GM23338 (cell line): ENCODE results near the gene ZBTB5. TPM values are rescaled to one million over a fixed set of nuclear protein-coding genes. Genes with fewer than 3 reads are reported as not detected.
"Not testable (repeated sequence)": the region's sequence is repeated elsewhere in the genome, so short reads cannot be mapped to it uniquely, and the experiment has no call there.

Source experiments
- ATAC-seq: fragments of 200-7000 bp; cut with Tn5 transposase; 3 replicates; pipeline ENCODE4 v1.9.1; 2020
- DNase-seq: peaks from one replicate; pipeline ENCODE4 v3.0.0-alpha.2; 2015; ENCODE audit warnings: low spot score
- H2AFZ ChIP-seq: fragments of 200-600 bp; sonication (generic); 2 replicates; pipeline ENCODE4 v1.8.0; 2016; ENCODE audit warnings: antibody characterized with exemption, mild to moderate bottlenecking, moderate library complexity
- H3F3A ChIP-seq: fragments of 200-600 bp; sonication (generic); replicated peaks from 2 replicates; pipeline ENCODE4 v1.8.0; 2017; ENCODE audit warnings: antibody characterized with exemption, mixed run types, low read depth
- H3K27ac ChIP-seq: fragments of 200-600 bp; sonication (generic); 2 replicates; pipeline ENCODE4 v1.6.1; 2016; ENCODE audit warnings: low read depth
- H3K27me3 ChIP-seq: fragments of 200-600 bp; sonication (generic); 2 replicates; pipeline ENCODE4 v1.8.0; 2016; ENCODE audit warnings: mild to moderate bottlenecking, mixed run types, moderate library complexity; ENCODE audit not compliant: insufficient read depth
- H3K36me3 ChIP-seq: fragments of 200-600 bp; sonication (generic); 2 replicates; pipeline ENCODE4 v1.8.0; 2016; ENCODE audit warnings: mild to moderate bottlenecking; ENCODE audit not compliant: insufficient read depth
- H3K4me1 ChIP-seq: fragments of 200-600 bp; sonication (generic); 2 replicates; pipeline ENCODE4 v1.8.0; 2016; ENCODE audit warnings: mild to moderate bottlenecking, moderate library complexity; ENCODE audit not compliant: insufficient read depth
- H3K4me2 ChIP-seq: fragments of 200-600 bp; sonication (generic); 2 replicates; pipeline ENCODE4 v1.7.1; 2017; ENCODE audit warnings: mixed run types
- H3K4me3 ChIP-seq: fragments of 200-600 bp; sonication (generic); 2 replicates; pipeline ENCODE4 v1.6.1; 2016; ENCODE audit warnings: mixed run types
- H3K79me2 ChIP-seq: fragments of 200-600 bp; sonication (generic); replicated peaks from 2 replicates; pipeline ENCODE4 v1.8.0; 2017; ENCODE audit warnings: mild to moderate bottlenecking; ENCODE audit not compliant: insufficient read depth
- H3K9me2 ChIP-seq: fragments of 200-600 bp; sonication (generic); 2 replicates; pipeline ENCODE4 v1.8.0; 2017; ENCODE audit not compliant: insufficient read depth
- H4K20me1 ChIP-seq: fragments of 200-600 bp; sonication (generic); replicated peaks from 2 replicates; pipeline ENCODE4 v1.8.0; 2017; ENCODE audit warnings: mild to moderate bottlenecking; ENCODE audit not compliant: insufficient read depth
- H3K27ac Mint-ChIP-seq: 2 replicates; pipeline ENCODE4 v1.8.0; 2020; ENCODE audit warnings: inconsistent platforms, mild to moderate bottlenecking, moderate library complexity, mixed read lengths
- H3K27me3 Mint-ChIP-seq: 3 replicates; pipeline ENCODE4 v1.8.0; 2022; ENCODE audit warnings: low read depth, mild to moderate bottlenecking, moderate library complexity, mixed read lengths, inconsistent platforms; ENCODE audit not compliant: insufficient read depth, poor library complexity
- H3K36me3 Mint-ChIP-seq: 3 replicates; pipeline ENCODE4 v1.8.0; 2021; ENCODE audit warnings: low read depth, mild to moderate bottlenecking, inconsistent platforms, moderate library complexity, mixed read lengths
- H3K4me1 Mint-ChIP-seq: 3 replicates; pipeline ENCODE4 v1.8.0; 2020; ENCODE audit warnings: mild to moderate bottlenecking, inconsistent platforms, mixed read lengths
- H3K4me3 Mint-ChIP-seq: 3 replicates; pipeline ENCODE4 v1.8.0; 2021; ENCODE audit warnings: moderate library complexity, mild to moderate bottlenecking, inconsistent platforms, mixed read lengths
- H3K9me3 Mint-ChIP-seq: 3 replicates; pipeline ENCODE4 v1.8.0; 2020; ENCODE audit warnings: moderate library complexity, mild to moderate bottlenecking, inconsistent platforms, mixed read lengths
- CREB1 ChIP-seq: fragments of 250-450 bp; sonication (Bioruptor Pico); IDR thresholded peaks from 2 replicates; pipeline ENCODE4 v1.5.0; 2020; ENCODE audit warnings: low read depth, mild to moderate bottlenecking, moderate library complexity
- CTCF ChIP-seq, 2 experiments: fragments of 200-600 bp in 1 of 2; sonication (generic) in 1 of 2; conservative IDR thresholded peaks; 2 replicates each; pipeline versions ENCODE4 v1.5.1 to v1.6.1; 2016 to 2017; ENCODE audit warnings: antibody characterized with exemption in 2 of 2, low read depth in 2 of 2, mild to moderate bottlenecking in 2 of 2, moderate library complexity in 1 of 2
- EZH2 ChIP-seq: fragments of 200-600 bp; sonication (generic); IDR thresholded peaks from one replicate; pipeline ENCODE4 v1.8.0; 2017; ENCODE audit warnings: antibody characterized with exemption, mild to moderate bottlenecking, low read depth; ENCODE audit not compliant: unreplicated experiment
- EZH2phosphoT487 ChIP-seq: fragments of 200-600 bp; sonication (generic); IDR thresholded peaks from one replicate; pipeline ENCODE4 v1.8.1; 2018; ENCODE audit warnings: antibody characterized with exemption; ENCODE audit not compliant: unreplicated experiment
- NANOG ChIP-seq: IDR thresholded peaks from 2 replicates; pipeline ENCODE4 v1.6.1; 2016; ENCODE audit warnings: antibody characterized with exemption, borderline replicate concordance
- POLR2AphosphoS5 ChIP-seq: IDR thresholded peaks from 2 replicates; pipeline ENCODE4 v1.6.1; 2016; ENCODE audit warnings: antibody characterized with exemption, low read depth
- STAT1 ChIP-seq: IDR thresholded peaks from one replicate; pipeline ENCODE4 v1.6.1; 2016; ENCODE audit warnings: antibody characterized with exemption; ENCODE audit not compliant: unreplicated experiment
- polyA plus RNA-seq: library from polyadenylated mRNA; unstranded; fragments of >200 nt; fragmentation: Nextera tagmentation; extraction: Ambion mirVana; gene quantifications from 2 replicates; pipeline ENCODE4 v1.2.1, GENCODE V29; 2016
- total RNA-seq: library from RNA; depleted of rRNA; stranded (reverse); fragments of >200 nt; shearing (Covaris generic); gene quantifications from 2 replicates; pipeline ENCODE4 v1.2.3, GENCODE V29; 2014
- TF ChIP-seq, protein P1 (sequence below): IDR thresholded peaks from 2 replicates; pipeline ENCODE4 v1.6.1; 2016; ENCODE audit warnings: antibody characterized with exemption

ZBTB5 gene
- total and polyA plus RNA-seq, 2 experiments from 2014 or later: 2.8 to 19.5 TPM

GRCh38 chr9:37511016-37512010 is 46.1 kb upstream of the ZBTB5 start:
- Mint-ChIP-seq H3K36me3 (peaks cover 6% of the 10 kb centered on the region; the same call in 2 of the 3 replicates), H3K27me3 (peaks cover 10% of the 10 kb centered on the region), H3K4me1 (peaks cover 5% of the 10 kb centered on the region; the same call in 2 of the 3 replicates), H3K9me3 (no peaks in the 10 kb centered on the region), H3K27ac (no peak overlapping the region), H3K4me3 (no peak overlapping the region; the same call in 2 of the 3 replicates)
- ATAC-seq (peak; percentile 96), DNase-seq (peak; percentile 80)
- H3K79me2 ChIP-seq: no peaks in the 10 kb centered on the region
- no peaks in the 10 kb centered on the region for H3K4me1 ChIP-seq
- H2AFZ ChIP-seq: no peak overlapping the region
- no peaks in the 10 kb centered on the region for H3K36me3 ChIP-seq
- H3K4me3 ChIP-seq: no peak overlapping the region
- H4K20me1 ChIP-seq: peaks cover 4% of the 10 kb centered on the region; the same call in 1 of the 2 replicates
- no peaks in the 10 kb centered on the region for H3K9me2 ChIP-seq
- H3K27me3 ChIP-seq: no peaks in the 10 kb centered on the region
- no peak overlapping the region for H3K27ac ChIP-seq
- no peak for TF ChIP-seq NANOG
- TF ChIP-seq EZH2phosphoT487: no peak
- TF ChIP-seq CTCF (conservative IDR thresholded peaks at IDR 0.05; ENCODE audit: low read depth in 2 of 2): peak; percentile 36 to 76; a peak in 3 of 4 replicates
- TF ChIP-seq STAT1: no peak
- TF ChIP-seq CREB1 (CRISPR knock-in tag): no peak
- TF ChIP-seq, protein P1, sequence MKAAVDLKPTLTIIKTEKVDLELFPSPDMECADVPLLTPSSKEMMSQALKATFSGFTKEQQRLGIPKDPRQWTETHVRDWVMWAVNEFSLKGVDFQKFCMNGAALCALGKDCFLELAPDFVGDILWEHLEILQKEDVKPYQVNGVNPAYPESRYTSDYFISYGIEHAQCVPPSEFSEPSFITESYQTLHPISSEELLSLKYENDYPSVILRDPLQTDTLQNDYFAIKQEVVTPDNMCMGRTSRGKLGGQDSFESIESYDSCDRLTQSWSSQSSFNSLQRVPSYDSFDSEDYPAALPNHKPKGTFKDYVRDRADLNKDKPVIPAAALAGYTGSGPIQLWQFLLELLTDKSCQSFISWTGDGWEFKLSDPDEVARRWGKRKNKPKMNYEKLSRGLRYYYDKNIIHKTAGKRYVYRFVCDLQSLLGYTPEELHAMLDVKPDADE: no peak
- TF ChIP-seq EZH2: no peak
- TF ChIP-seq POLR2AphosphoS5: peak; percentile 59
- H3F3A ChIP-seq: no peaks in the 10 kb centered on the region
- H3K4me2 ChIP-seq: no peak overlapping the region

GRCh38 chr9:37510053-37510452 is 44.8 kb upstream of the ZBTB5 start:
- not testable (repeated sequence) for H3K27me3 Mint-ChIP-seq, ATAC-seq, H3K27ac ChIP-seq, H3K36me3 ChIP-seq, H3K27ac Mint-ChIP-seq, H2AFZ ChIP-seq, H3K4me3 ChIP-seq, H3K4me2 ChIP-seq, H3K79me2 ChIP-seq, H3F3A ChIP-seq, H3K27me3 ChIP-seq, H3K4me1 ChIP-seq, H3K36me3 Mint-ChIP-seq, DNase-seq, H3K4me3 Mint-ChIP-seq, H3K9me3 Mint-ChIP-seq, H3K4me1 Mint-ChIP-seq, H3K9me2 ChIP-seq
- peaks cover 11% of the 10 kb centered on the region for H4K20me1 ChIP-seq
